Subcutaneous adipose tissue (tissue), 4 donors: ENCODE measurements around the gene EXOC4. TPM values are rescaled to one million over a fixed set of nuclear protein-coding genes. Genes with fewer than 3 reads are reported as not detected.

Experiments
- total RNA-seq, 4 donors: library from RNA; depleted of rRNA; stranded (reverse); fragments of >200 nt; gene quantifications; one replicate each; pipeline ENCODE4 v1.1.0, GENCODE V29; 2016
- TF ChIP-seq, protein P1 (sequence below): fragments of 450-650 bp; IDR thresholded peaks from one replicate; pipeline ENCODE4 v1.5.1; 2016; ENCODE audit warnings: low read depth, mild to moderate bottlenecking, control low read depth, antibody characterized with exemption, moderate library complexity

EXOC4 gene
- total RNA-seq, 4 donors from 2014 or later: 62.9 to 84.3 (median 77.3) TPM

DNA sequence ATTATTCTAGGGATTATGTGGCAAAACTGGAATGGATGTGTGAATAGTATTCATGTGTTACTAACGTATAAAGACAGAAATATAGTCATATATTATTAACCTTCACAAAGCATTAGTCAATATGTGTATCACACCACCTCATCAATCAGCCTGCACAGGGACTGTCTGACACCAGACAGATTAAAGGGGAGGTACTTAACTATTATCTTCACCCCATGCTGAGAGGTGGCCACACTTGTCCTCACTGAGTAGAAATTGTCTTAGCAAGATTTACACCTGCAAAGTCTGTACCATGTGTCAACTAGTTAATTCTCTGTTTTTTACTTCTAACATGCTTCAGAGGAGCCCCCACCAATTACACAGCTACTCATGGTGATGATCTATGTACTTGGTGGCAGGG lies 727.9 kb downstream of the EXOC4 start:
- TF ChIP-seq, protein P1, sequence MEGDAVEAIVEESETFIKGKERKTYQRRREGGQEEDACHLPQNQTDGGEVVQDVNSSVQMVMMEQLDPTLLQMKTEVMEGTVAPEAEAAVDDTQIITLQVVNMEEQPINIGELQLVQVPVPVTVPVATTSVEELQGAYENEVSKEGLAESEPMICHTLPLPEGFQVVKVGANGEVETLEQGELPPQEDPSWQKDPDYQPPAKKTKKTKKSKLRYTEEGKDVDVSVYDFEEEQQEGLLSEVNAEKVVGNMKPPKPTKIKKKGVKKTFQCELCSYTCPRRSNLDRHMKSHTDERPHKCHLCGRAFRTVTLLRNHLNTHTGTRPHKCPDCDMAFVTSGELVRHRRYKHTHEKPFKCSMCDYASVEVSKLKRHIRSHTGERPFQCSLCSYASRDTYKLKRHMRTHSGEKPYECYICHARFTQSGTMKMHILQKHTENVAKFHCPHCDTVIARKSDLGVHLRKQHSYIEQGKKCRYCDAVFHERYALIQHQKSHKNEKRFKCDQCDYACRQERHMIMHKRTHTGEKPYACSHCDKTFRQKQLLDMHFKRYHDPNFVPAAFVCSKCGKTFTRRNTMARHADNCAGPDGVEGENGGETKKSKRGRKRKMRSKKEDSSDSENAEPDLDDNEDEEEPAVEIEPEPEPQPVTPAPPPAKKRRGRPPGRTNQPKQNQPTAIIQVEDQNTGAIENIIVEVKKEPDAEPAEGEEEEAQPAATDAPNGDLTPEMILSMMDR: no peak

DNA sequence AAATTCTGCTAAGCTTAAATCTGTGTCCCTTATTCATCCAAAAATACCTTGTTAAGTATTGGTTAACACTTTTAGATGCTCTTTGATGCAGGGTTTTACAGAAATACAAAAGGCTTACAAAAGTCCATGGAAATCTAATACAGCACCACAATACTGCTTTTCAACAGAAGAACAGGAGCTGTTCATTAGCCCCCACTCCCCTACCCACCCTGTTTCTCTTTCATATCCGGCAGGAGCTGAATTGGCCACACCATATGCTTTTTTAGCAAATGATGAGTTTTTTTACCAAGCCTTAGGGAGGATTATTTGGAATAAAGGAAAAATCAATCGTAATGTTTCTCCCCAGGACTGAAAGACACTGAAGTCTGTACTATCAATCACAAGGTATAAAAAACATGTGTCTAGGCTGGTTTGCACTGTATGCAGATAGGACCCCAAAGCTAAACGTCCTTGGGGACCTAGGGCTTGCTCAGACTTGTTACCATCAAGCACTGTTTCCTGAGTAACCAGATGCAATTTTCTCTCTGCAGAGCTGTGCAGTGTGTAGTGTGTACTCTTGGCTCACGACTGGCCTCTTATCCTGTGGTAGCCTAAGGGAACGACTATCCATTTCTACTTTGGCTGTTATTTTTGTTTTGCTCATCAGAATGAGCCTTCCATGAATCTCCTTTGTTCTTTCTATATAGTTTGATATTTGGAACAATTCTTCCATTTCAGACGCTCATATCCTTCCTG lies 731.0 kb downstream of the EXOC4 start:
- TF ChIP-seq, protein P1: no peak

DNA sequence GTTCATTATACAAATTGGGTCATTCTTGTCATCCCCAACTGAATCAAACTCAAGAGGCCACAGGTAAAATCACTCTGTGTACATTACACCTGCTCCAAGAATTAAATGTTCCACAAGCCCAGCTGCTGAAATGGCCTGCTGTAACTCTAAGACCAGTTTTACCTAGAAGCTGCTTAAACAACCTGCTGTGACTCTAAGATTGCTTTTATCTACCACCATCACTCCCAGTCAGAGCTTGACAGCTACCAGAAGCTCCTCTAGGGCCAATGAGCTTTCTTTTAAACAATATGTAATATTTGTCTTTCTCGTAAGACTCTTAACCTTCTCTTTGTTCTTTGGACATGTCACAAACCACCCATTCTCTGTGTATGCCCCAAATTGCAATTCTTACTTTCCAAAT lies 732.4 kb downstream of the EXOC4 start:
- TF ChIP-seq, protein P1: no peak

DNA sequence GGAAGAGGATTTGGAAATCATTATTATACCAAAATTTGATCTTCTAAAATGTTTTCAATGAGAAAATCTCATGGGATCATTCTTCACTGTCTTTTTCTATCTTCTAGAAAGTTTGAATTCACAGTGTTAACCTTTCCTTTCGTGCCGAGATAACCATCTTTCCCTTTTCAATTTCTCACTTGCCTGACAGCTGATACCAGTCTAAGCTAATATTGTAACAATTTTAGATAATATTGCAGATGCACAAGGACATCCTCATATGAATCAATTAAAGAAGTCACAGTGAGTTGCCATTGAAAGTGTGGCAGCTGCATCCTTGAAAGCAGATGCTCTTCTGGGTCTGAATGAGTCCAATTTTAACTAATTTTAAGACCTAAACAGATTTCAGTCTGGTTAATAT lies 734.7 kb downstream of the EXOC4 start:
- TF ChIP-seq, protein P1: no peak

DNA sequence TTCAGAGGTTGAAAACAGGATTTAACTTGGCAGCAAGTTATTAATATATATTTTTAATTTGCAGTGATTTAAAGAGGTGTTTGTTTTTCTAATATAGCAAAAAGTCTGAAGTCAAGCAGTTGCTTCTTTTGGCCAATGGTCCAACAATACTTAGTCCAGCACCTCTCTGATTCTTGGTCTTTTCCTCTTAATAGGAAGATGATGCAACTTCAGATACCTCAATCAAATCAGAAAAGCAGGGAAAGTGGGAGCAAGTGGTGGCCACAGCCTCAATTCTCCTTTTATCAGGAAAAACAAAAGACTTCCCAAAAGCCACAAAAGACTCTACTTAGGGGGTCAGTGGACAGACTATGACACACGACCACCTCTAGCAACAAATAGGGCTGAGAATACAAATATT lies 740.7 kb downstream of the EXOC4 start:
- TF ChIP-seq, protein P1: no peak

DNA sequence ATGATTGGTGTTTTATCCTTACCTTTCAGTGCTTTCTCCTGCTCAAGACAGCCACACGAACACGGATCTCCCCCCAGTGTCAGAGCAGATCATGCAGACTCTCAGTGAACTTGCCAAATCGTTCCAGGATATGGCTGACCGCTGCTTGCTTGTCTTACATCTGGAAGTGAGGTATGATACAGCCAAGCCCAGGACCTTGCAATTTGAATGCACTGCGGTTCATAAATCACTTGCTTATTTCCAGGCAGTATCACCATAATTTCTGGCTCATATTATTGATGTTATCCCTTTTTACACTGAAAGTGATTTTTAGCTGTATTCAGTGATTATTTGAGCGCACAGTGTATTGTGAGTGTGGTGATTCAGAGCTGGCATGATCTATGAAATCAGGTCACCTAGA lies 744.6 kb downstream of the EXOC4 start:
- TF ChIP-seq, protein P1: no peak

DNA sequence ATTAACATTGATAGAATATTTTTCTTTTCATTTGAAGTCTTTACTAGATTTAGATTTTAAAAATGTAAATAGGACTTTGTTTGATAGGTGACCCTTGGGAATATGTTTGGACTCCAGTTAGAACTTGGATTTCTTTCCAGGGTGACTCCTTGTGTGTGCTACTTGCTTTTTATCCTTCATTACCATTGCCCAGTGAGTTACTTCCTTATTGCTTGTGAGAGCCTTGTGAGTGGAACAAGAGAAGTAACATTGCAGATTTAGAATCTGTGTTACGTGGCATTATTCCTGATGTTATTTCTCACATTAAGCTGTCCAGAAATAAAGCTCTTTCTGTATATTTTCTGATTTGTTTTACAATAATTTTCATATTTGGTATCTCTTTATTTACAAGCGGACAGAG lies 746.3 kb downstream of the EXOC4 start:
- TF ChIP-seq, protein P1: no peak
